Stimulated activated CD8-positive, alpha-beta memory T cell treated with anti-CD3 and anti-CD28 coated beads, Interleukin-15, amount 100 ng/mL, for 24 hours (primary cell): ENCODE measurements around the gene DRC7.

Experiments
- DNase-seq: peaks from one replicate; pipeline ENCODE4 v3.0.0-alpha.2; 2020; ENCODE audit warnings: low read depth

DRC7 gene, protein sequence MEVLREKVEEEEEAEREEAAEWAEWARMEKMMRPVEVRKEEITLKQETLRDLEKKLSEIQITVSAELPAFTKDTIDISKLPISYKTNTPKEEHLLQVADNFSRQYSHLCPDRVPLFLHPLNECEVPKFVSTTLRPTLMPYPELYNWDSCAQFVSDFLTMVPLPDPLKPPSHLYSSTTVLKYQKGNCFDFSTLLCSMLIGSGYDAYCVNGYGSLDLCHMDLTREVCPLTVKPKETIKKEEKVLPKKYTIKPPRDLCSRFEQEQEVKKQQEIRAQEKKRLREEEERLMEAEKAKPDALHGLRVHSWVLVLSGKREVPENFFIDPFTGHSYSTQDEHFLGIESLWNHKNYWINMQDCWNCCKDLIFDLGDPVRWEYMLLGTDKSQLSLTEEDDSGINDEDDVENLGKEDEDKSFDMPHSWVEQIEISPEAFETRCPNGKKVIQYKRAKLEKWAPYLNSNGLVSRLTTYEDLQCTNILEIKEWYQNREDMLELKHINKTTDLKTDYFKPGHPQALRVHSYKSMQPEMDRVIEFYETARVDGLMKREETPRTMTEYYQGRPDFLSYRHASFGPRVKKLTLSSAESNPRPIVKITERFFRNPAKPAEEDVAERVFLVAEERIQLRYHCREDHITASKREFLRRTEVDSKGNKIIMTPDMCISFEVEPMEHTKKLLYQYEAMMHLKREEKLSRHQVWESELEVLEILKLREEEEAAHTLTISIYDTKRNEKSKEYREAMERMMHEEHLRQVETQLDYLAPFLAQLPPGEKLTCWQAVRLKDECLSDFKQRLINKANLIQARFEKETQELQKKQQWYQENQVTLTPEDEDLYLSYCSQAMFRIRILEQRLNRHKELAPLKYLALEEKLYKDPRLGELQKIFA

GRCh38 chr16:57694725-57695679, at the start of gene DRC7:
TSS of gene DRC7 (plus strand) at chr16:57694806. CDS start at chr16:57697950, 3,144 bp downstream.
- no peak for DNase-seq

- DNase-seq, result no peak
These were observed 49.4 kb upstream of the DRC7 start for GRCh38 chr16:57645169-57645568.

DNA sequence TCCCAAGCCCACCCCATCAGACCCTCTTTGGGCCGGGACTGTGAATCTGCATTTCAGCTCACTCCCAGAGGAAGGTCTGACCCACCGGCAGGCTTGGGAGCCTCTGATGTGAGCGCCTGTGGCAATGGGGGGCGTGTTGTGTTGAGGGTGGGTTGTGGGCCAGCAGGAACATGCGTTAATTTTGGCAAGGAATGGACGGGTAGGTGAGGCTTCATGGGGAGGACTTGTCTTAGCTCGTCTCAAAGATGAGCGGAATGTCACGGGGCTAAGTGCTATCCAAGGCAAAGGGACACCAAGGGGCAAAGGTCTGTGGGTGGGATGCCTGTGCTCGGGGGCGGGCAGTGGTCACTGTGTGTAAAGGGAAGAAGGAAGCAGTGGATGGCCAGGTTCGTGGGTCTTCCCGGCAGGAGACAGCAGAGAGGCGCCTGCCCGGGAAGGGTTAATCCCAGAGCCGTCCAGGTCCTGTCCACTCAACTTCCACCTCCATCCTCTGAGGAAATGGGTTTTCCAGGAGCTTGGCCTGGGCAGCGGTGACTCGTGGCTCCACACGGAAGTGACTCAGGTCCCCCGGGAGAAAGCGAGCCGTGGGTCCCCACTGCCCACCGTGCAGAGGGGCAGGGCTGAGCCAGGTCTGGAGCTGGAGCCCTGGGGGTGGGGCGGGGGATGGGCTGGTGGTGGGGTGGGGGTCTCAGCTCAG, 48.8 kb upstream of the DRC7 start:
- no peak for DNase-seq

GRCh38 chr16:57646388-57647039, 48.1 kb upstream of the DRC7 start:
- DNase-seq, result no peak

DNA sequence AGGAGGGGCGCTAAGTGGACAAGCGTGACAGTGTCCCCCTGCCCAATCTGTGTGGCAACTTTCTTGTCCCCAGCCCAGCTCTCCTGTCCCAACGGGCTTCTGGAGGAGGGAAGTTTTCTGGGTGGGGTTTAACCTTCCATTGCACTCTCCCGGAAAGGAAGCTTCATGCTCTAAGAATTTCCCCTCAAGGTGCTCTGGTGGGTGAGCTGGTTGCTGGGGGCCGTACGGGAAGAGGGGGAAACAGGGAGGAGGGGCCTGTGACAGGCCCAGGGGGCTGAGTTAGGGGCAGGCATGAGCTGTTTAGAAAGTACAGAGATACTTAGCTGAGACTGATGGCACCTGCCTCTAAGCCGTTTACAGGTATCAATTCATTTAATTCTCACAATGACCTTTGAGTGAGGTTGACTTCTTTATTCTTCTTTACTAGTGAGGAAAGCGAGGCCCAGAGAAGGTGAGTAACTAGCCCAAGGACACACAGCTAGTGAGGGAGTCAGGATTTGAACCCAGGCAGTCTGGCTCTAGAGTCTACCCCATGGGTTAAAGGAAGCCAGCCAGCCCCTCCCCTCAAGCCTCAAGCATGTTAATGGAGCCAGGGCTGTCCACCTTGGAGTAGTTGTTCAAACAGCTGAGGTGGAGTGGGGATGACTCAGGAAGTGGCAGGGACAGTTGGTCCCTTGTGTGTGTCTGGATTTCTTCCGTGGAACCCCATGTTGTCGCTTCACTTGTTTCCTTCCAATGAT, 47.3 kb upstream of the DRC7 start:
- DNase-seq, result no peak

- DNase-seq, result no peak
These were observed 46.5 kb upstream of the DRC7 start for GRCh38 chr16:57648125-57648524.

- DNase-seq, result peak; percentile 82
These were observed 45.8 kb upstream of the DRC7 start for GRCh38 chr16:57648581-57649442.

GRCh38 chr16:57649443-57649751, 45.2 kb upstream of the DRC7 start:
- DNase-seq, result no peak

- no peak for DNase-seq
These were observed 44.8 kb upstream of the DRC7 start for GRCh38 chr16:57649846-57650245.

- no peak for DNase-seq
These were observed 43.0 kb upstream of the DRC7 start for GRCh38 chr16:57651344-57652333.

GRCh38 chr16:57652695-57653471, 41.7 kb upstream of the DRC7 start:
- DNase-seq, result no peak

DNA sequence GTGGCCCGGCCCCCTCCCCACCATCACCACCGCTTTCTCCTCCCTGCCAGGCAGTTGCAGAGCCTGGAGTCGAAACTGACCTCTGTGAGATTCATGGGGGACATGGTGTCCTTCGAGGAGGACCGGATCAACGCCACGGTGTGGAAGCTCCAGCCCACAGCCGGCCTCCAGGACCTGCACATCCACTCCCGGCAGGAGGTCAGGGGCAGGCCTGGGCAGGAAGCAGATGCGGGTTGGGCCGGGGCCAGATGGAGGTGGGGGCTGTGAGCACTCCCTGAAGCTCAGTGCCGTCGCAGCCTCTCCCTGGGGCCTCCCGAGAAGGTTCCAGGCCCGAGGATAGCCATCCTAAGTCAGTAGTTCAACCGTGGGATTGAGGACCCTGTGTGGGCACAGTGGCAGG, 40.7 kb upstream of the DRC7 start:
- DNase-seq, result no peak

GRCh38 chr16:57656342-57656955, 38.2 kb upstream of the DRC7 start:
- no peak for DNase-seq

DNA sequence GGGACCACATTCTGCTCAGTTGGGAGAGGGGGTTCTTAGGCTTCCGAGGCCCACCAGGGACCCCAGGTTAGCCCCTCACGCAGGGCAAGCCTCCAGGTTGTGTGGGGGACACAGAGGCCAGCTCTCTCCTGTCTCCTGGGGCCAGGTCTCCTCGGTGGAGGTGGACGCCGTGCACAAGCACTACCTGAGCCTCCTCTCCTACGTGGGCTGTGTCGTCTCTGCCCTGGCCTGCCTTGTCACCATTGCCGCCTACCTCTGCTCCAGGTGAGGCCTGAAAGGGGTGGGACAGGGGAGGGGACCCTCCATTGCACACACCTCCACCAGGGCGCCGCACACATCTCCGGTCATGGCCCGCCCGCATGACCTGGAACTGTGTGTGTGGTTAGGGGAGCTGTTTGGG, 37.4 kb upstream of the DRC7 start:
- no peak for DNase-seq

GRCh38 chr16:57658130-57658877, 36.3 kb upstream of the DRC7 start:
- DNase-seq, result no peak
